ENCODE results near the gene WDR7.
A peak's percentile ranks its signal among the peaks of the same experiment; 100 is the strongest.

The WDR7 gene

GRCh38 chr18:56715121-56715520 lies 64.0 kb downstream of the WDR7 start:
- H3K4me3 ChIP-seq (ENCODE audit: low read depth, low read length), result no peak overlapping the region
- DNase-seq (ENCODE audit: low read depth), result peak; percentile 62
- TF ChIP-seq CTCF (conservative IDR thresholded peaks at IDR 0.05; ENCODE audit: low read depth, low read length), result no peak

- TF ChIP-seq CTCF (conservative IDR thresholded peaks at IDR 0.05; ENCODE audit: low read depth, low read length), result no peak
- H3K4me3 ChIP-seq (ENCODE audit: low read depth, low read length), result no peak overlapping the region
- DNase-seq (ENCODE audit: low read depth), result no peak
Observed at GRCh38 chr18:56716692-56717146, 65.6 kb downstream of the WDR7 start.

GRCh38 chr18:56721031-56721430 lies 69.9 kb downstream of the WDR7 start:
- peak; percentile 36 for DNase-seq (ENCODE audit: low read depth)
- H3K4me3 ChIP-seq (ENCODE audit: low read depth, low read length), result no peak overlapping the region
- no peak for TF ChIP-seq CTCF (conservative IDR thresholded peaks at IDR 0.05; ENCODE audit: low read depth, low read length)

- H3K4me3 ChIP-seq (ENCODE audit: low read depth, low read length), result no peak overlapping the region
- TF ChIP-seq CTCF (conservative IDR thresholded peaks at IDR 0.05; ENCODE audit: low read depth, low read length), result no peak
- DNase-seq (ENCODE audit: low read depth), result peak; percentile 80
Observed at GRCh38 chr18:56721491-56721890, 70.3 kb downstream of the WDR7 start.

- DNase-seq (ENCODE audit: low read depth), result no peak
- no peak for TF ChIP-seq CTCF (conservative IDR thresholded peaks at IDR 0.05; ENCODE audit: low read depth, low read length)
Observed at GRCh38 chr18:56722518-56722917, 71.4 kb downstream of the WDR7 start.

GRCh38 chr18:56723068-56723467 lies 71.9 kb downstream of the WDR7 start:
- TF ChIP-seq CTCF (conservative IDR thresholded peaks at IDR 0.05; ENCODE audit: low read depth, low read length), result no peak
- H3K4me3 ChIP-seq (ENCODE audit: low read depth, low read length), result no peak overlapping the region
- no peak for DNase-seq (ENCODE audit: low read depth)

More at GRCh38 chr18:56722518-56722917, 71.4 kb downstream of the WDR7 start:
- H3K4me3 ChIP-seq (ENCODE audit: low read depth, low read length), result no peak overlapping the region

- no peak for DNase-seq (ENCODE audit: low read depth)
- H3K4me3 ChIP-seq (ENCODE audit: low read depth, low read length), result no peak overlapping the region
- no peak for TF ChIP-seq CTCF (conservative IDR thresholded peaks at IDR 0.05; ENCODE audit: low read depth, low read length)
Observed at GRCh38 chr18:56723706-56724105, 72.5 kb downstream of the WDR7 start.

Data from choroid plexus epithelial cell (primary cell).